ENCODE measurements around the gene SET. TPM values are rescaled to one million over a fixed set of nuclear protein-coding genes. Genes with fewer than 3 reads are reported as not detected.

Gene SET
- total and polyA plus RNA-seq, 4 donors, result 398 to 512 (median 453) TPM

DNA sequence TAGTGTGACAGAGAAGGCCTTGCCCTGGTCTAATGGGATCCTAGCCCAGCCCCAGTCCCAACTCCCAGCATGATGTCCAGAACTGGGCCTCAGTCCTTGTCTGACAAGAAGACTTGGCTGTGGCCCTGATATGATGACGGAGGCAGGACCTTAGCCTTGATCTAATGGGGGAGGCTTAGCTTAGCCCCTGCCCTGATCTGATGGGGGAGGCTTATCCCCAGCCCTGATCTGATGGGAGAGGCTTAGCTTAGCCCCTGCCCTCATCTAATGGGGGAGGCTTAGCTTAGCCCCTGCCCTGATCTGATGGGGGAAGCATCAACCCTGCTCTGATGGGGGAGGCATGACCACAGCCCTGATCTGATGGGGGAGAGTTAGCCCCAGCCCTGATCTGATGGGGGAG, 17.0 kb downstream of the SET start:
- Histone ChIP-seq H3K27ac (ENCODE audit: low read depth, low read length) (no peak overlapping the region), H3K4me3 (ENCODE audit: low read depth, low read length) (no peak overlapping the region), H3K36me3 (ENCODE audit: control insufficient read depth, insufficient read depth, low read length) (peaks cover 13% of the 10 kb centered on the region), H3K9me3 (ENCODE audit: control insufficient read depth, insufficient read depth, low read length) (no peaks in the 10 kb centered on the region), H3K27me3 (ENCODE audit: control insufficient read depth, insufficient read depth, low read length) (no peaks in the 10 kb centered on the region), H3K4me1 (ENCODE audit: control insufficient read depth, insufficient read depth, low read length) (peaks cover 18% of the 10 kb centered on the region)
- WGBS (ENCODE audit: insufficient coverage), result 100% methylated on average over 1 of the region's 1 CpG
- DNase-seq (ENCODE audit: low read depth in 4 of 6, low spot score in 6 of 6), result no peak

DNA sequence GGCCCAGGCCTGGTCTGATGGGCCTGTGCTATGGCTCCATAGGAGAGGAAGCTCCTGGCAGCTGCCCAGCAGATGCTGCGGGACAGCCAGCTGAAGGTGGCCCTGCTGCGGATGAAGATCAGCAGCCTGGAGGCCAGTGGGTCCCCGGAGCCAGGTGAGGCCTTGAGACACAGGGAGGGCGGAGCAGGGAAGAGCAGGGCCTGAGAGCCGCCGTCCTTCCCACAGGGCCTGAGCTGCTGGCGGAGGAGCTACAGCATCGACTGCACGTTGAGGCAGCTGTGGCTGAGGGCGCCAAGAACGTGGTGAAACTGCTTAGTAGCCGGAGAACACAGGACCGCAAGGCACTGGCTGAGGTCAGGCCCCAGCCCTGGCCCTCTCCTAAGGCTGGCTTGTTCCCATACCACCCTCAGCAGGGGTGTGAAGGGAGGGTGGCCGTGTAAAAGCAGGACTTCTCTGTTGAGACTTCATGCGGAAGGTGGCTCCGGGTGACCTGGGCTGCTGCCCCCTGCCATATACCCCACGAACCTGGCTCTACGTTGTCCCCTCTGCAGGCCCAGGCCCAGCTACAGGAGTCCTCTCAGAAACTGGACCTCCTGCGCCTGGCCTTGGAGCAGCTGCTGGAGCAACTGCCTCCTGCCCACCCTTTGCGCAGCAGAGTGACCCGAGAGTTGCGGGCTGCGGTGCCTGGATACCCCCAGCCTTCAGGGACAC, 17.8 kb downstream of the SET start:
- peaks cover 18% of the 10 kb centered on the region for H3K4me1 ChIP-seq (ENCODE audit: control insufficient read depth, insufficient read depth, low read length)
- no peak overlapping the region for H3K4me3 ChIP-seq (ENCODE audit: low read depth, low read length)
- peaks cover 13% of the 10 kb centered on the region for H3K36me3 ChIP-seq (ENCODE audit: control insufficient read depth, insufficient read depth, low read length)
- DNase-seq (ENCODE audit: low read depth in 4 of 6, low spot score in 6 of 6), result no peak
- no peaks in the 10 kb centered on the region for H3K27me3 ChIP-seq (ENCODE audit: control insufficient read depth, insufficient read depth, low read length)
- no peak overlapping the region for H3K27ac ChIP-seq (ENCODE audit: low read depth, low read length)
- 85% methylated on average over 22 of the region's 23 CpGs for WGBS (ENCODE audit: insufficient coverage)
- H3K9me3 ChIP-seq (ENCODE audit: control insufficient read depth, insufficient read depth, low read length), result no peaks in the 10 kb centered on the region

GRCh38 chr9:128707446-128707845, 18.4 kb downstream of the SET start:
- Histone ChIP-seq H3K27me3 (ENCODE audit: control insufficient read depth, insufficient read depth, low read length) (no peaks in the 10 kb centered on the region), H3K27ac (ENCODE audit: low read depth, low read length) (no peak overlapping the region), H3K9me3 (ENCODE audit: control insufficient read depth, insufficient read depth, low read length) (no peaks in the 10 kb centered on the region), H3K4me3 (ENCODE audit: low read depth, low read length) (no peak overlapping the region), H3K36me3 (ENCODE audit: control insufficient read depth, insufficient read depth, low read length) (peaks cover 13% of the 10 kb centered on the region), H3K4me1 (ENCODE audit: control insufficient read depth, insufficient read depth, low read length) (peaks cover 12% of the 10 kb centered on the region)
- DNase-seq (ENCODE audit: low read depth in 4 of 6, low spot score in 6 of 6), result no peak
- WGBS (ENCODE audit: insufficient coverage), result 100% methylated on average over 2 of the region's 8 CpGs

GRCh38 chr9:128712451-128713410, 23.7 kb downstream of the SET start:
- no peak overlapping the region for H3K4me3 ChIP-seq (ENCODE audit: low read depth, low read length)
- H3K27me3 ChIP-seq (ENCODE audit: control insufficient read depth, insufficient read depth, low read length), result no peaks in the 10 kb centered on the region
- no peak for DNase-seq (ENCODE audit: low read depth in 4 of 6, low spot score in 6 of 6)
- no peaks in the 10 kb centered on the region for H3K4me1 ChIP-seq (ENCODE audit: control insufficient read depth, insufficient read depth, low read length)
- WGBS (ENCODE audit: insufficient coverage), result 92% methylated on average over 26 of the region's 26 CpGs
- H3K9me3 ChIP-seq (ENCODE audit: control insufficient read depth, insufficient read depth, low read length), result no peaks in the 10 kb centered on the region
- H3K27ac ChIP-seq (ENCODE audit: low read depth, low read length), result no peak overlapping the region
- peaks cover 23% of the 10 kb centered on the region for H3K36me3 ChIP-seq (ENCODE audit: control insufficient read depth, insufficient read depth, low read length)

- no peak overlapping the region for H3K4me3 ChIP-seq (ENCODE audit: low read depth, low read length)
- H3K4me1 ChIP-seq (ENCODE audit: control insufficient read depth, insufficient read depth, low read length), result no peaks in the 10 kb centered on the region
- WGBS (ENCODE audit: insufficient coverage), result 97% methylated on average over 13 of the region's 13 CpGs
- no peak overlapping the region for H3K27ac ChIP-seq (ENCODE audit: low read depth, low read length)
- H3K9me3 ChIP-seq (ENCODE audit: control insufficient read depth, insufficient read depth, low read length), result no peaks in the 10 kb centered on the region
- no peak for DNase-seq (ENCODE audit: low read depth in 4 of 6, low spot score in 6 of 6)
- H3K36me3 ChIP-seq (ENCODE audit: control insufficient read depth, insufficient read depth, low read length), result peaks cover 23% of the 10 kb centered on the region
- H3K27me3 ChIP-seq (ENCODE audit: control insufficient read depth, insufficient read depth, low read length), result no peaks in the 10 kb centered on the region
Observed at GRCh38 chr9:128713411-128713780, 24.4 kb downstream of the SET start.

- no peaks in the 10 kb centered on the region for H3K27me3 ChIP-seq (ENCODE audit: control insufficient read depth, insufficient read depth, low read length)
- peaks cover 23% of the 10 kb centered on the region for H3K36me3 ChIP-seq (ENCODE audit: control insufficient read depth, insufficient read depth, low read length)
- DNase-seq (ENCODE audit: low read depth in 4 of 6, low spot score in 6 of 6), result no peak
- WGBS (ENCODE audit: insufficient coverage), result 96% methylated on average over 14 of the region's 19 CpGs
- no peak overlapping the region for H3K27ac ChIP-seq (ENCODE audit: low read depth, low read length)
- H3K4me1 ChIP-seq (ENCODE audit: control insufficient read depth, insufficient read depth, low read length), result no peaks in the 10 kb centered on the region
- no peaks in the 10 kb centered on the region for H3K9me3 ChIP-seq (ENCODE audit: control insufficient read depth, insufficient read depth, low read length)
- H3K4me3 ChIP-seq (ENCODE audit: low read depth, low read length), result no peak overlapping the region
Observed at GRCh38 chr9:128713941-128714573, 25.0 kb downstream of the SET start.

GRCh38 chr9:128714586-128715435, 25.8 kb downstream of the SET start:
- Histone ChIP-seq H3K9me3 (ENCODE audit: control insufficient read depth, insufficient read depth, low read length) (no peaks in the 10 kb centered on the region), H3K4me3 (ENCODE audit: low read depth, low read length) (no peak overlapping the region), H3K36me3 (ENCODE audit: control insufficient read depth, insufficient read depth, low read length) (peaks cover 24% of the 10 kb centered on the region), H3K4me1 (ENCODE audit: control insufficient read depth, insufficient read depth, low read length) (no peaks in the 10 kb centered on the region), H3K27ac (ENCODE audit: low read depth, low read length) (no peak overlapping the region), H3K27me3 (ENCODE audit: control insufficient read depth, insufficient read depth, low read length) (no peaks in the 10 kb centered on the region)
- no peak for DNase-seq (ENCODE audit: low read depth in 4 of 6, low spot score in 6 of 6)
- 91% methylated on average over 15 of the region's 24 CpGs for WGBS (ENCODE audit: insufficient coverage)

DNA sequence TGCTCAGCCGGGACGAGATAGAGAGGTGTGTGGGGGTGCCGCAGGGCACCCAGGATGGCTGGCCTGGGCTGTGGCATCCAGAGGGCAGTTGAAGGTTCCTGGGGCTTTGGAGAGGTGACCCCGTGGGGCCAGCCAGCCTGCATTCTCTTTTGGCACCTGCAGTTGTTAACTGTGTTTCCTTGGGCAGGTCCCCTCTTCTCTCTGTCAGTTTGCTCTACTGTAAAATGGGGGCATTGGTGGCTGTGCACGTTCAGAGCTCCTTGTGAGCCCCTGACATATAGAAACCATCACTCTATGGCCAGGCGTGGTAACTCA, 26.4 kb downstream of the SET start:
- Histone ChIP-seq H3K27ac (ENCODE audit: low read depth, low read length) (no peak overlapping the region), H3K27me3 (ENCODE audit: control insufficient read depth, insufficient read depth, low read length) (no peaks in the 10 kb centered on the region), H3K9me3 (ENCODE audit: control insufficient read depth, insufficient read depth, low read length) (no peaks in the 10 kb centered on the region), H3K36me3 (ENCODE audit: control insufficient read depth, insufficient read depth, low read length) (peaks cover 29% of the 10 kb centered on the region), H3K4me3 (ENCODE audit: low read depth, low read length) (no peak overlapping the region), H3K4me1 (ENCODE audit: control insufficient read depth, insufficient read depth, low read length) (no peaks in the 10 kb centered on the region)
- 90% methylated on average over 6 of the region's 6 CpGs for WGBS (ENCODE audit: insufficient coverage)
- DNase-seq (ENCODE audit: low read depth in 4 of 6, low spot score in 6 of 6), result no peak

- H3K36me3 ChIP-seq (ENCODE audit: control insufficient read depth, insufficient read depth, low read length), result peaks cover 43% of the 10 kb centered on the region
- no peak overlapping the region for H3K27ac ChIP-seq (ENCODE audit: low read depth, low read length)
- H3K4me1 ChIP-seq (ENCODE audit: control insufficient read depth, insufficient read depth, low read length), result no peaks in the 10 kb centered on the region
- H3K4me3 ChIP-seq (ENCODE audit: low read depth, low read length), result no peak overlapping the region
- H3K9me3 ChIP-seq (ENCODE audit: control insufficient read depth, insufficient read depth, low read length), result no peaks in the 10 kb centered on the region
- H3K27me3 ChIP-seq (ENCODE audit: control insufficient read depth, insufficient read depth, low read length), result no peaks in the 10 kb centered on the region
- DNase-seq (ENCODE audit: low read depth in 4 of 6, low spot score in 6 of 6), result no peak
- 81% methylated on average over 5 of the region's 7 CpGs for WGBS (ENCODE audit: insufficient coverage)
Observed at GRCh38 chr9:128716581-128717254, 27.7 kb downstream of the SET start.
